Muscle of arm (tissue), 12 donors: Measurements from ENCODE around the gene MYH14. TPM values are rescaled to one million over a fixed set of nuclear protein-coding genes. Genes with fewer than 3 reads are reported as not detected.
"Not testable (repeated sequence)": the region's sequence is repeated elsewhere in the genome, so short reads cannot be mapped to it uniquely, and the experiment has no call there.

Source experiments
- DNase-seq: peaks from one replicate; pipeline ENCODE4 v3.0.0-alpha.2; 2013
- polyA plus RNA-seq, 12 donors: library from polyadenylated mRNA; unstranded; fragments of 120-200 nt; gene quantifications; one replicate each; pipeline ENCODE4 v1.2.1, GENCODE V29; 2013; ENCODE audit not compliant: insufficient read length in 12 of 12

The MYH14 gene
- polyA plus RNA-seq, 12 donors = 21.8 to 61.6 (median 34.1) TPM; not detected in 1

GRCh38 chr19:50222691-50223438 is 19.4 kb downstream of the MYH14 start:
- no peak for DNase-seq

- DNase-seq = no peak
Observed at GRCh38 chr19:50223439-50223716, 20.0 kb downstream of the MYH14 start.

- no peak for DNase-seq
Observed at GRCh38 chr19:50224986-50225747, 21.7 kb downstream of the MYH14 start.

- DNase-seq = no peak
Observed at GRCh38 chr19:50226536-50226935, 23.1 kb downstream of the MYH14 start.

GRCh38 chr19:50228153-50228552 is 24.7 kb downstream of the MYH14 start:
- DNase-seq = not testable (repeated sequence)

- DNase-seq = no peak
Observed at GRCh38 chr19:50230379-50231351, 27.2 kb downstream of the MYH14 start.

- not testable (repeated sequence) for DNase-seq
Observed at GRCh38 chr19:50231417-50231816, 28.0 kb downstream of the MYH14 start.

- DNase-seq = no peak
Observed at GRCh38 chr19:50231821-50232220, 28.4 kb downstream of the MYH14 start.

- DNase-seq = no peak
Observed at GRCh38 chr19:50232600-50232999, 29.2 kb downstream of the MYH14 start.

GRCh38 chr19:50233308-50233910 is 30.0 kb downstream of the MYH14 start:
- DNase-seq = no peak

- not testable (repeated sequence) for DNase-seq
Observed at GRCh38 chr19:50237493-50237892, 34.1 kb downstream of the MYH14 start.

GRCh38 chr19:50238043-50238442 is 34.6 kb downstream of the MYH14 start:
- no peak for DNase-seq

- DNase-seq = no peak
Observed at GRCh38 chr19:50239921-50240590, 36.6 kb downstream of the MYH14 start.

- no peak for DNase-seq
Observed at GRCh38 chr19:50242581-50242980, 39.2 kb downstream of the MYH14 start.

GRCh38 chr19:50244695-50245094 is 41.3 kb downstream of the MYH14 start:
- no peak for DNase-seq

- no peak for DNase-seq
Observed at GRCh38 chr19:50248413-50248812, 45.0 kb downstream of the MYH14 start.

- DNase-seq = no peak
Observed at GRCh38 chr19:50248826-50249225, 45.4 kb downstream of the MYH14 start.

GRCh38 chr19:50249636-50250035 is 46.2 kb downstream of the MYH14 start:
- DNase-seq = no peak

- no peak for DNase-seq
Observed at GRCh38 chr19:50250450-50251136, 47.2 kb downstream of the MYH14 start.

- no peak for DNase-seq
Observed at GRCh38 chr19:50252111-50252886, 48.9 kb downstream of the MYH14 start.
